GM23248 (cell line): ENCODE results near the gene PIK3R5. TPM values are rescaled to one million over a fixed set of nuclear protein-coding genes. Genes with fewer than 3 reads are reported as not detected.

ENCODE experiments used
- DNase-seq: peaks from one replicate; pipeline ENCODE4 v3.0.0-alpha.2; 2015
- H2AFZ ChIP-seq: fragments of 200-600 bp; sonication (generic); 2 replicates; pipeline ENCODE4 v1.6.1; 2016; ENCODE audit warnings: antibody characterized with exemption
- H3F3A ChIP-seq: fragments of 200-600 bp; sonication (generic); 2 replicates; pipeline ENCODE4 v1.6.1; 2016; ENCODE audit warnings: mild to moderate bottlenecking, antibody characterized with exemption, mixed run types; ENCODE audit not compliant: insufficient read depth
- H3K27ac ChIP-seq: fragments of 200-600 bp; sonication (generic); 2 replicates; pipeline ENCODE4 v1.5.1; 2016; ENCODE audit warnings: mild to moderate bottlenecking
- H3K27me3 ChIP-seq: fragments of 200-600 bp; sonication (generic); replicated peaks from 2 replicates; pipeline ENCODE4 v1.6.1; 2016; ENCODE audit warnings: mild to moderate bottlenecking; ENCODE audit not compliant: insufficient read depth
- H3K36me3 ChIP-seq: fragments of 200-600 bp; sonication (generic); 2 replicates; pipeline ENCODE4 v1.6.1; 2016; ENCODE audit warnings: low read depth, mild to moderate bottlenecking
- H3K4me1 ChIP-seq: fragments of 200-600 bp; sonication (generic); 2 replicates; pipeline ENCODE4 v1.6.1; 2016; ENCODE audit warnings: mild to moderate bottlenecking; ENCODE audit not compliant: insufficient read depth
- H3K4me2 ChIP-seq: fragments of 200-600 bp; sonication (generic); one replicate; pipeline ENCODE4 v1.6.1; 2016; ENCODE audit warnings: mild to moderate bottlenecking; ENCODE audit not compliant: unreplicated experiment
- H3K4me3 ChIP-seq: fragments of 200-600 bp; sonication (generic); 2 replicates; pipeline ENCODE4 v1.5.1; 2016; ENCODE audit warnings: mild to moderate bottlenecking
- H3K79me2 ChIP-seq: fragments of 200-600 bp; sonication (generic); 2 replicates; pipeline ENCODE4 v1.6.1; 2016; ENCODE audit warnings: mild to moderate bottlenecking; ENCODE audit not compliant: insufficient read depth
- H3K9ac ChIP-seq: fragments of 200-600 bp; sonication (generic); 2 replicates; pipeline ENCODE4 v1.6.1; 2016; ENCODE audit warnings: mild to moderate bottlenecking
- H3K9me2 ChIP-seq: fragments of 200-600 bp; sonication (generic); 2 replicates; pipeline ENCODE4 v1.6.1; 2016; ENCODE audit warnings: mixed run types, mild to moderate bottlenecking, moderate library complexity; ENCODE audit not compliant: insufficient read depth
- H3K9me3 ChIP-seq: fragments of 200-600 bp; sonication (generic); one replicate; pipeline ENCODE4 v1.6.1; 2017; ENCODE audit warnings: low read depth
- H4K20me1 ChIP-seq: fragments of 200-600 bp; sonication (generic); 2 replicates; pipeline ENCODE4 v1.6.0; 2016; ENCODE audit not compliant: insufficient read depth
- EZH2 ChIP-seq: fragments of 200-600 bp; sonication (generic); IDR thresholded peaks from 2 replicates; pipeline ENCODE4 v1.6.1; 2018; ENCODE audit warnings: antibody characterized with exemption, mild to moderate bottlenecking; ENCODE audit not compliant: insufficient read depth, poor library complexity, severe bottlenecking
- EZH2phosphoT487 ChIP-seq: fragments of 200-600 bp; sonication (generic); IDR thresholded peaks from 2 replicates; pipeline ENCODE4 v1.6.1; 2018; ENCODE audit warnings: antibody characterized with exemption, moderate library complexity, mild to moderate bottlenecking, low read depth; ENCODE audit not compliant: insufficient read depth
- WGBS, 2 experiments: methylation state at CpG; one replicate each; pipeline ENCODE4 v1.1.6; 2015 to 2017; ENCODE audit warnings: low lambda C conversion rate in 2 of 2, low coverage in 1 of 2; ENCODE audit errors: missing lambda C conversion rate in 2 of 2; 5-methylcytosine and 5-hydroxymethylcytosine counted together
- in situ Hi-C: fragments of 300-500 bp; cut with MboI; formaldehyde crosslinking; loops from 2 replicates; pipeline ENCODE4 v1.15.0; 2020
- polyA plus RNA-seq: library from polyadenylated mRNA; unstranded; fragments of >200 nt; fragmentation: Nextera tagmentation; extraction: Ambion mirVana; gene quantifications from 2 replicates; pipeline ENCODE4 v1.2.1, GENCODE V29; 2016
- total RNA-seq: library from RNA; depleted of rRNA; stranded (reverse); fragments of >200 nt; shearing (Covaris generic); gene quantifications from 2 replicates; pipeline ENCODE4 v1.2.3, GENCODE V29; 2014

Gene PIK3R5
- total and polyA plus RNA-seq, 2 experiments from 2014 or later: 0.11 TPM; not detected in 1

- no peak overlapping the region for H3K4me2 ChIP-seq
- TF ChIP-seq EZH2: no peak
- TF ChIP-seq EZH2phosphoT487: no peak
- no peaks in the 10 kb centered on the region for H4K20me1 ChIP-seq
- 82 to 83% methylated on average over 8 of the region's 8 CpGs for whole genome bisulfite sequencing, 2 experiments
- in situ Hi-C loops: no loop called here
- peaks cover 3% of the 10 kb centered on the region for H3K9me3 ChIP-seq
- no peaks in the 10 kb centered on the region for H3K9me2 ChIP-seq
- H3K4me1 ChIP-seq: peaks cover 14% of the 10 kb centered on the region
- H3K4me3 ChIP-seq: no peak overlapping the region
- H3K27me3 ChIP-seq: peaks cover 6% of the 10 kb centered on the region
- no peak overlapping the region for H2AFZ ChIP-seq
- DNase-seq: no peak
- no peaks in the 10 kb centered on the region for H3F3A ChIP-seq
- no peak overlapping the region for H3K27ac ChIP-seq
- H3K9ac ChIP-seq: no peak overlapping the region
- no peaks in the 10 kb centered on the region for H3K79me2 ChIP-seq
- no peaks in the 10 kb centered on the region for H3K36me3 ChIP-seq
Observed at GRCh38 chr17:8914554-8914953, 51.0 kb downstream of the PIK3R5 start.

GRCh38 chr17:8913879-8914278, 51.6 kb downstream of the PIK3R5 start:
- H3K9me2 ChIP-seq: no peaks in the 10 kb centered on the region
- H3K4me2 ChIP-seq: no peak overlapping the region
- H3K9ac ChIP-seq: no peak overlapping the region
- no peak for TF ChIP-seq EZH2
- H3K36me3 ChIP-seq: no peaks in the 10 kb centered on the region
- H3K27ac ChIP-seq: no peak overlapping the region
- no peaks in the 10 kb centered on the region for H4K20me1 ChIP-seq
- WGBS, 2 experiments: 82 to 87% methylated on average over 4 of the region's 4 CpGs
- in situ Hi-C loops: no loop called here
- H2AFZ ChIP-seq: no peak overlapping the region
- no peaks in the 10 kb centered on the region for H3K79me2 ChIP-seq
- H3F3A ChIP-seq: no peaks in the 10 kb centered on the region
- H3K4me1 ChIP-seq: peaks cover 14% of the 10 kb centered on the region
- H3K4me3 ChIP-seq: no peak overlapping the region
- peaks cover 8% of the 10 kb centered on the region for H3K27me3 ChIP-seq
- H3K9me3 ChIP-seq: peaks cover 3% of the 10 kb centered on the region
- DNase-seq: no peak

DNA sequence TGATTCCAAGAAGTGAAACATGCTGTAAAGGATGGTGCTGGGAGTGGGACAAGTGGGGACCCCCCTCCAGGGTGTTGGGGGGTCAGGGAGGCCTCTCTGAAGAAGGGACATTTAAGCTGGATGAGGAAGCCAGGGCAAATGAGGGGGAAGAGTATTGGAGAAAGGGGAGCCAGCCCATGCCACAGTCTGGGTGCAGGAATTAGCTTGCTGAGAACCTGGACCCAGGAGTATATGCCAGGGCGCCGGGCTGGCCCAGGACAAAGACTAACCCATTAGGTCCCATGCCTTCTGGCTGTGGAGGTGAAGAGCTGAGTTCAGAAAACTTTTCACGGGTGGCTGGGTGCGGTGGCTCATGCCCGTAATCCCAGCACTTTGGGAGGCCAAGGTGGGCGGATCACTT, 52.4 kb downstream of the PIK3R5 start:
- peaks cover 2% of the 10 kb centered on the region for H3K9me3 ChIP-seq
- no peaks in the 10 kb centered on the region for H3F3A ChIP-seq
- no peak overlapping the region for H3K4me2 ChIP-seq
- no peaks in the 10 kb centered on the region for H3K36me3 ChIP-seq
- no peaks in the 10 kb centered on the region for H3K9me2 ChIP-seq
- 70% methylated on average over 6 of the region's 6 CpGs for WGBS, 2 experiments
- in situ Hi-C loops: no loop called here
- H3K4me1 ChIP-seq: peaks cover 11% of the 10 kb centered on the region
- H2AFZ ChIP-seq: no peak overlapping the region
- DNase-seq: no peak
- H3K9ac ChIP-seq: no peak overlapping the region
- H3K4me3 ChIP-seq: no peak overlapping the region
- H3K79me2 ChIP-seq: no peaks in the 10 kb centered on the region
- TF ChIP-seq EZH2: no peak
- TF ChIP-seq EZH2phosphoT487: no peak
- no peak overlapping the region for H3K27ac ChIP-seq
- H4K20me1 ChIP-seq: no peaks in the 10 kb centered on the region
- H3K27me3 ChIP-seq: peaks cover 16% of the 10 kb centered on the region

- TF ChIP-seq EZH2: no peak
- TF ChIP-seq EZH2phosphoT487: no peak
Observed at GRCh38 chr17:8912084-8912981, 53.2 kb downstream of the PIK3R5 start.

More at GRCh38 chr17:8912084-8912981, 53.2 kb downstream of the PIK3R5 start:
- H3K9me2 ChIP-seq: no peaks in the 10 kb centered on the region
- H3K9ac ChIP-seq: no peak overlapping the region
- no peak overlapping the region for H3K27ac ChIP-seq
- in situ Hi-C loops: no loop called here
- H3K4me3 ChIP-seq: no peak overlapping the region
- H3K79me2 ChIP-seq: no peaks in the 10 kb centered on the region
- no peaks in the 10 kb centered on the region for H4K20me1 ChIP-seq
- H3K36me3 ChIP-seq: no peaks in the 10 kb centered on the region
- peaks cover 11% of the 10 kb centered on the region for H3K4me1 ChIP-seq
- no peak for DNase-seq
- H3F3A ChIP-seq: no peaks in the 10 kb centered on the region
- peaks cover 17% of the 10 kb centered on the region for H3K27me3 ChIP-seq
- H2AFZ ChIP-seq: no peak overlapping the region
- no peaks in the 10 kb centered on the region for H3K9me3 ChIP-seq
- 85 to 87% methylated on average over 18 of the region's 18 CpGs for WGBS, 2 experiments
- no peak overlapping the region for H3K4me2 ChIP-seq
